ENCODE data around the gene DCLRE1B. TPM values are rescaled to one million over a fixed set of nuclear protein-coding genes. Genes with fewer than 3 reads are reported as not detected.
A peak's percentile ranks its signal among the peaks of the same experiment; 100 is the strongest.

The DCLRE1B gene
- total RNA-seq, 1 donor, result 4.7 TPM

DNA sequence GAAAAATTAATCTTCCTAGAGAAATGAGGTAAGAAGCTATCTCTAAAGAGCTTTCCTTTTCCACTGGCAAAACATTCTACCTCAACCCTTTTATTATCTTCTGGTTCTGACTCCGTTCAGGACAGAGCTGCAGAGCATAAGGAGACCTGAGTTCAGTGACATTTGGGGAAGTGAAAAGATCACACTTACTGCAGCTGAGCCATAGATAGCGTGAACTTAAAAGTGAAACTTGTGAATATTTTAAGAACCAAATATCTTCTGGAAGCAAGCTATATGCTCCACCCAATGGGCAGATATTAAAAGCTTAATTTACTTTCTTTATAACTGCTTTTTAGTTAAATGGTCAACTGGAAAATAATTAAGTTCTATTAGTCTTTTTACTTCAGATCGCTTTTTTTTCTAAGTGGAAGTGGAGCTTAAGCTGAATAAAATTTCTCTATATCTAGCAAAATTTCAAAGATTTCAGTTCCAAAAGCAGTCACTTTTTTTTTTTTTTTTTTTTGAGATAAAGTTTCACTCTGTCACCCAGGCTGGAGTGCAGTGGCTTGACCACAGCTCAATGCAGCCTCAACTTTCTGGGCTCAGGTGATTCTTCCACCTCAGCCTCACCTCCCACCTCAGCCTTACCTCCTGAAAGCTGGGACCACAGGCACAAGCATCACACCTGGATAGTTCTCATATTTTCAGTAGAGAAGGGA, 45.5 kb upstream of the DCLRE1B start:
- TF ChIP-seq, protein P1, sequence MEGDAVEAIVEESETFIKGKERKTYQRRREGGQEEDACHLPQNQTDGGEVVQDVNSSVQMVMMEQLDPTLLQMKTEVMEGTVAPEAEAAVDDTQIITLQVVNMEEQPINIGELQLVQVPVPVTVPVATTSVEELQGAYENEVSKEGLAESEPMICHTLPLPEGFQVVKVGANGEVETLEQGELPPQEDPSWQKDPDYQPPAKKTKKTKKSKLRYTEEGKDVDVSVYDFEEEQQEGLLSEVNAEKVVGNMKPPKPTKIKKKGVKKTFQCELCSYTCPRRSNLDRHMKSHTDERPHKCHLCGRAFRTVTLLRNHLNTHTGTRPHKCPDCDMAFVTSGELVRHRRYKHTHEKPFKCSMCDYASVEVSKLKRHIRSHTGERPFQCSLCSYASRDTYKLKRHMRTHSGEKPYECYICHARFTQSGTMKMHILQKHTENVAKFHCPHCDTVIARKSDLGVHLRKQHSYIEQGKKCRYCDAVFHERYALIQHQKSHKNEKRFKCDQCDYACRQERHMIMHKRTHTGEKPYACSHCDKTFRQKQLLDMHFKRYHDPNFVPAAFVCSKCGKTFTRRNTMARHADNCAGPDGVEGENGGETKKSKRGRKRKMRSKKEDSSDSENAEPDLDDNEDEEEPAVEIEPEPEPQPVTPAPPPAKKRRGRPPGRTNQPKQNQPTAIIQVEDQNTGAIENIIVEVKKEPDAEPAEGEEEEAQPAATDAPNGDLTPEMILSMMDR (IDR thresholded peaks at IDR 0.05; ENCODE audit: insufficient read depth, low read depth, low read length), result no peak
- H3K4me3 ChIP-seq (ENCODE audit: low read depth, low read length), result no peak overlapping the region
- no peak for DNase-seq (ENCODE audit: low read depth)

DNA sequence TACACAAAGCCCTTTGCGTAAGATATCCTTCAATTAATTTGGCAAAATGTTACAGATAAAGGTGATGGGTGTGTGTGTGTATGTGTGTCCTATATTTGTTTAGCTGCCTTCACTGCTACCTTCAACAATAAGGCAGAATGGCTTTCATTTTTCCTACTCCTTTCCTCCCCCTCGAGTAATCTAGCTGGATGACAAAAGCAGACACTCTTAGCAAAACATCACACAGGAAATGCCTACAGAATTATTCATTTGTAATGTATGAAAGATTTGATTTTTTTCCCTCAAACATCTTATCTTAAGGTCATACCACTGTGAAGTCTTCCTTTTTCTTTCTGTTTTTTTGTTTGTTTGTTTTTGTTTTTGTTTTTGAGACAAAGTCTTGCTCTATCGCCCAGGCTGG, 44.2 kb upstream of the DCLRE1B start:
- peak overlapping the region; percentile 29 for H3K4me3 ChIP-seq (ENCODE audit: low read depth, low read length)
- TF ChIP-seq, protein P1 (IDR thresholded peaks at IDR 0.05; ENCODE audit: insufficient read depth, low read depth, low read length), result no peak

GRCh38 chr1:113861641-113862040, 43.5 kb upstream of the DCLRE1B start:
- no peak overlapping the region for H3K4me3 ChIP-seq (ENCODE audit: low read depth, low read length)
- no peak for DNase-seq (ENCODE audit: low read depth)
- TF ChIP-seq, protein P1 (IDR thresholded peaks at IDR 0.05; ENCODE audit: insufficient read depth, low read depth, low read length), result no peak

More for the DNA sequence above, 44.2 kb upstream of the DCLRE1B start:
- peak; percentile 68 for DNase-seq (ENCODE audit: low read depth)

GRCh38 chr1:113868387-113869083, 36.6 kb upstream of the DCLRE1B start:
- TF ChIP-seq, protein P1 (IDR thresholded peaks at IDR 0.05; ENCODE audit: insufficient read depth, low read depth, low read length), result no peak
- H3K4me3 ChIP-seq (ENCODE audit: low read depth, low read length), result no peak overlapping the region
- DNase-seq (ENCODE audit: low read depth), result no peak

DNA sequence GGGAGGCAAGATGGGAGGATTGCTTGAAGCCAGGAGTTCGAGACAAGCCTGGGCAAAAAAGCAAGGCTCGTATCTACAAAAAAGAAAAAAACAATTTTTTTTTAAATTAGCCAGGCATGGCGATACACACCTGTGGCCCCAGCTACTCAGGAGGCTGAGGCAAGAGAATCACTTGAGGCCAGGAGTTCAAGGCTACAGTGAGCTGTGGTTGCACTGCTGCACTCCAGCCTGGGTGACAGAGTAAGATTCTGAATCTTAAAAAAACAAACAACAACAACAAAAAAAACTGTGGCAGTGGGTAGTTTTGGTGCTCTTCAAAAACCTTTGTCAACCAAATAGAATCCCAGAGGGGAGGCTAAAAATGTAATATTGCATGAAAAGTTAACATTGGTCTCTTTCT, 34.3 kb upstream of the DCLRE1B start:
- DNase-seq (ENCODE audit: low read depth), result no peak
- no peak overlapping the region for H3K4me3 ChIP-seq (ENCODE audit: low read depth, low read length)
- TF ChIP-seq, protein P1 (IDR thresholded peaks at IDR 0.05; ENCODE audit: insufficient read depth, low read depth, low read length), result no peak

DNA sequence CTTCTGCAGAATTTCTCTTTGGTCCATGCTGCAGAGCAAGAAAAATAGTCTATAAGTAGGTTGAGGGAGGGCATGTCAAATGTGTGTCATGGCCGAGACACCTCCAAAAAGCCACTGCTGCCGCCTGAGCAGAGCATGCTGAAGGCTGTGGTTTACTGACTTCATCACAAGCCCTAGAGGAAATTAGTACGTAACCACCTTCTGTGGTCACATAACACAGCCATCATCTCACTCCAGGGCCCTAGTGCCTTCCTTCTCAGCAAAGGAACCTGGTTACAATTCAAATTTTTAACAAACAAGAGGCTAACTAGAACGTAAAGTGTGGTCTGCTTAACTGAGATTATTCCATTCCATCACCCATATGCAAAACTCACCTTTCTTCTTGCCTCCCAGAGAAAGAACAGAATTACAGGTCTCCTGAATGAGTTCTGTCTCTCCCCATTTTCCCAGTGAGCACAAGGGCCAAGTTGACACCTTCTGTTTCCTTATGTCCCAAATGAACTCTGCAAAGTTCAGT, 33.5 kb upstream of the DCLRE1B start, which contains the start of gene PTPN22:
TSS of gene PTPN22 (minus strand) at position 116 of the 517 bp plus-strand sequence.
- DNase-seq (ENCODE audit: low read depth), result peak; percentile 42
- TF ChIP-seq, protein P1 (IDR thresholded peaks at IDR 0.05; ENCODE audit: insufficient read depth, low read depth, low read length), result no peak
- no peak within 1 kb of the TSS for H3K4me3 ChIP-seq (ENCODE audit: low read depth, low read length)
